LNCAP (cell line): ENCODE measurements around the gene SLC44A2.

Experiments used
- CTCF ChIP-seq: fragments of 450-650 bp; IDR thresholded peaks from 2 replicates; pipeline ENCODE4 v1.5.1; 2017; ENCODE audit warnings: mild to moderate bottlenecking

Gene SLC44A2

GRCh38 chr19:10644260-10645007 lies 19.1 kb downstream of the SLC44A2 start:
- peak; percentile 92 for TF ChIP-seq CTCF

- TF ChIP-seq CTCF, result no peak
Measured at GRCh38 chr19:10646456-10647159, 21.3 kb downstream of the SLC44A2 start.

- no peak for TF ChIP-seq CTCF
Measured at GRCh38 chr19:10648360-10648759, 23.0 kb downstream of the SLC44A2 start.

- no peak for TF ChIP-seq CTCF
Measured at GRCh38 chr19:10651851-10652250, 26.5 kb downstream of the SLC44A2 start.

- no peak for TF ChIP-seq CTCF
Measured at GRCh38 chr19:10653482-10653731, 28.1 kb downstream of the SLC44A2 start.

GRCh38 chr19:10653732-10654609 lies 28.6 kb downstream of the SLC44A2 start, which contains the start of gene ILF3:
Gene ILF3, plus strand, starts transcription at chr19:10654346. Its CDS starts 16,260 bp downstream, at chr19:10670606.
- TF ChIP-seq CTCF, result no peak

- TF ChIP-seq CTCF, result no peak
Measured at GRCh38 chr19:10654610-10655456, 29.5 kb downstream of the SLC44A2 start.
